ENCODE measurements around the gene PRCD.
A peak's percentile ranks its signal among the peaks of the same experiment; 100 is the strongest.
"Not testable (repeated sequence)": the region's sequence is repeated elsewhere in the genome, so short reads cannot be mapped to it uniquely, and the experiment has no call there.

PRCD gene

GRCh38 chr17:76506408-76507345 lies 33.2 kb upstream of the PRCD start:
- DNase-seq: peak; percentile 82

GRCh38 chr17:76508472-76509063 lies 31.3 kb upstream of the PRCD start:
- DNase-seq: not testable (repeated sequence)

GRCh38 chr17:76510831-76511244 lies 29.0 kb upstream of the PRCD start:
- DNase-seq: no peak

GRCh38 chr17:76511668-76512365 lies 28.0 kb upstream of the PRCD start:
- DNase-seq: peak; percentile 16

GRCh38 chr17:76512366-76513305 lies 27.2 kb upstream of the PRCD start:
- DNase-seq: no peak

- no peak for DNase-seq
Measured at GRCh38 chr17:76513306-76513692, 26.5 kb upstream of the PRCD start.

GRCh38 chr17:76514355-76514754 lies 25.5 kb upstream of the PRCD start:
- DNase-seq: not testable (repeated sequence)

GRCh38 chr17:76515274-76515949 lies 24.4 kb upstream of the PRCD start:
- DNase-seq: peak; percentile 95

GRCh38 chr17:76517638-76518038 lies 22.2 kb upstream of the PRCD start:
- DNase-seq: no peak

- DNase-seq: no peak
Measured at GRCh38 chr17:76519048-76519966, 20.5 kb upstream of the PRCD start.

- DNase-seq: no peak
Measured at GRCh38 chr17:76521262-76521661, 18.6 kb upstream of the PRCD start.

GRCh38 chr17:76521683-76522082 lies 18.2 kb upstream of the PRCD start:
- not testable (repeated sequence) for DNase-seq

GRCh38 chr17:76523084-76524037 lies 16.5 kb upstream of the PRCD start:
- DNase-seq: peak; percentile 72

- DNase-seq: no peak
Measured at GRCh38 chr17:76524598-76525512, 15.0 kb upstream of the PRCD start.

- not testable (repeated sequence) for DNase-seq
Measured at GRCh38 chr17:76525513-76525833, 14.4 kb upstream of the PRCD start.

GRCh38 chr17:76527016-76527415 lies 12.8 kb upstream of the PRCD start:
- DNase-seq: not testable (repeated sequence)

GRCh38 chr17:76527430-76528111 lies 12.3 kb upstream of the PRCD start:
- DNase-seq: peak; percentile 50

- no peak for DNase-seq
Measured at GRCh38 chr17:76528156-76528527, 11.7 kb upstream of the PRCD start.
